GM21529 (cell line): ENCODE measurements around the gene HOXC12.

Source experiments
- ATAC-seq: cut with Tn5 transposase; IDR thresholded peaks from one replicate; pipeline ENCODE4 v1.9.1; 2021; ENCODE audit not compliant: unreplicated experiment

The HOXC12 gene

DNA sequence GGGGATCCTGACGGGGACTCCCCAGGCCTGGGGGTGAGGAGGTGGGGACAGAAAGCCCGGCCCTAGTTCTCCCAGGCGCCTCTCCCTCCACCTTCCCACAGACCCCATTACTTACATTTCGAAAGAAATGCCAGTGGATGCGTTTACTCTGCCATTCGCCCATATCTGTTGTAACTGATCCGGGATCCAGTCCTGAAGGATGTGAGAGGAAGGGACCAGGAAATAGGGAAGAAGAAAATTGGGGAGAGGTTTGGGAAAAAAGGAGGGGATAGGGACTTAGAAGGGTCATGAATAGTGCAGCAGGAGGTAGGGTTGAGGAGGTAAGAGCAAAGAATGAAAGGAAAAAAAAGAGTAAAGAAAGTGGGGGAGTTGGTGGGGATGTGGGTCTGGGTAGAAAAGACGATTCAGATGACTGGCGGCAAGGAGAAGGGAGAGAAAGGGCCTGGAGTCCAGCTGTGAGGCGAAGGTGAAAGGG, 1.1 kb downstream of the HOXC12 start:
- ATAC-seq: no peak

DNA sequence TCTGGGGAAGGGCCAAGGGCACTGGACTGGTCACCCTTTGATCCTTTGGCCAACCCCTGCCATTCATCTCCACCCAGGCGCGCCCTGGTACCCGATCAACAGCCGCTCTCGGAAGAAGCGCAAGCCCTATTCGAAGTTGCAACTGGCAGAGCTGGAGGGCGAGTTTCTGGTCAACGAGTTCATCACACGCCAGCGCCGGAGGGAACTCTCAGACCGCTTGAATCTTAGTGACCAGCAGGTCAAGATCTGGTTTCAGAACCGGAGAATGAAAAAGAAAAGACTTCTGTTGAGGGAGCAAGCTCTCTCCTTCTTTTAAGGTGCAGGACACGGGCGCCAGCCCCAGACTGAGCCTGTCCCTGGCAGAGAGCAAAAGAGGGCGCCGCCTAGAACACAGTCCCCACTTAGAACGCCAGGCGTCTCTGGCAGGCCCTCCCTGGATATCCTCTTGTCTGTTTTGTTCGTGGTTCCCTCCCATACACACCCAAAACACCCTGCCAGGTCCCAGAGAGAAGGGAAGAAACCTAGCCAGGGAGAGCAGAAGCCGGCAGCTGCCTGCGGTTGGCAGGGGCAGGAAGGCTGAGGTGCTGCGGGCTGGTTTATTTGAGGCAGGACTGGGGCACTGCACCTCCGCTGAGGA, 1.7 kb downstream of the HOXC12 start:
- ATAC-seq: no peak

DNA sequence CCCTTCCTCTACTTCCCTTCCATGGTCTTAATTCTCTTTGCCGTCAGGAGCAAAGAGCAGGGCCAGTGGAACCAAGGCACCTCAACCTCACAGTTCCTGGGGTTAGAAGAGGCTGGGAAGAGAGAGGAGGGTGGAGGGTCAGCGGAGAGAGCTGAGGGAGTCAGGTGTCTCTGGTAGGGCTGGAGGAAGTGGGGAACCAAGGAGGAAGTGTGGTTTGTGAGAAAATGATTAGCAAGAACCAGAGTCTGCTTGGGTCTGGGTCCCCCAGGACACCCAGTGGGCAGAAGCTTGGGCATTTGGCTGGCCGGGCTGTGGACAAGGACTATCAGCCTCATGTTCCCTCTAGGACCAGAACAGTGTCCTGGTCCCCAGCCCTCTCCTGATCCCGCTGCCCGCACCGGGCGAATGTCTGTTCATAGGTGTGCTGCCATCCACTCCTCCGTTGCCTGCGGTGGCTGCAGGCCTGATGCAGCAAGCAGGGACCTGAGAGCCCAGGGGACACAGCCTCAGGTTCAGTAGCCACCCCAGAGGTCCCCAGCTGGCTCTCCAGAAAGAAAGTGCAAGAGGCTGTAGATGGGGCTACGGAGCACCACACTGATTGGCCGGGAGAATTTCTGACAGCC, 2.3 kb downstream of the HOXC12 start:
- no peak for ATAC-seq

DNA sequence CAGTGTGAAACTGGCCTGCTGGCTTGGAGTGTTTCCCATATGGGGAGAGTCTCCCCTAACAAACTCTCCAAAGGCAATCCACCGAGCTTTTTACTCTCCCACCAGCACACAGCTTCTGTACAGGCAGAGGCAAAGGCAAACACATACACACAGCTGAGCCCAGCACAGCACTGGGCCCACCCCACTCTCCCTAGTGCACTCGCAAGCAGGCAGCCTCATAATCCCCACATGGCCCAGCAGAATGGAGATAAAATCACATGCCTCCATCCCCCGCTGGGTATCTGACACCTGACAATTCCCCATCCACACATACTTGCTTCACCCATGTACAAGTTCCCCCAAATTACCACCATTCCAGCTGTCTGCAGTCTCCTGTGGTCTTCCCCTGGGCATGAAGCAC, 3.4 kb downstream of the HOXC12 start:
- no peak for ATAC-seq

DNA sequence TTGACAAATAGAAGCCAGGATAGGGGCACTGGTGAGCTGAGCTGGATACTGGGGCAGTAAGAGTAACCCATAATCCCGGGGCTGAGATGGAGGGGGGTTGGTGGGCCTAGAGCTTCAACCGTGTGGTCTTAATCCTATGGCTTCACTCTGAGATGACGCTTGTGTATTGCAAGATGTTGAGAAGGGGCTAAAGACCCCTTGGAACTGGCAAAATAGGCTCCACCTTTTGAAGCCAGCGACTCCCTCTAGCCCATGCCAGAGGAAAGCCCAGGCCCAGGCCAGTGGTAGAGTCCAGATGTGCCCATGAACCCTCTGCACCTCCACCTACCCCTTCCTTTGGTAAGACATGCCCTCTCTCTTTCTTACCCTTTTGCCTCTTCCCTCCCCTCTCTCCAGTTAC, 4.6 kb downstream of the HOXC12 start:
- ATAC-seq: no peak

DNA sequence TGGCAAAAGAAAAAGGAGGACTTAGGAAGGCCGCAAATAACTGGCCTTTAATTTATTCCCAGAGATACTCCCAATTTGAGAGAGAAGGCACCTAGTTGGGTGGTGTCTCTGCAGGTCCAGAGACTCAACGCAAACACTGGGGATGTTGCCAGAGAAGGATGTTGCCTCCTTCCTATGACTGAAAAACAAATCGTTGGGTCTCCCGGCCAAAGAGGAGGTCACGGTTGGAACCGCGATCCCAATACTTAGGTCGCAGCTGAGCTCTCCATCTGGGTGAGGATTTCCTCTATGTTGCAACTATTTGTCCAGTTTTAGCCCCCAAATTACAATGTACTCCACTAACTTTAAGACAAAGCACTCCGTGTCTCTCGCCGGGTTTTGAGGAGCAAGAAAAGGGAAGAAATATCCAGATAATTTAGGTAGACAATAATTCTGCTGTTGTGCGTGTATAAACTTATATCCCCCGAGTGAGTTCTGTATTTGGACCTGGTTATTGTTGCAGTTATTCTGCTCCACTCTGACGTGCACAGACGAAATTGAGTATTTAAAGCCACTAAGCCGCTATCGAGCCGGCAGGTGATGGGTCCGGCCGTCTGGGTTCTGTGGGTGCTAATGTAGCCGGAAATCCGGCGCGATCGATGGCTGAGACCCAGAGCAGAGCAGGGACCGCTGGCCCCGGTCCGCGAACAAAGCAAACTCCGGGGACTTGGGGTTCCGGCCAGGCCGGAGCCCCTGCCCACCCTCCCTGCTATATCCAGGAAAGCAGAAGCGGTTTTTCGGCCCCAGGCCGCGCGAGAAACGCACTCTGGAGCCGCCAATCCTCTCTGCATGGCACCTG, 5.7 kb downstream of the HOXC12 start:
- ATAC-seq: no peak

DNA sequence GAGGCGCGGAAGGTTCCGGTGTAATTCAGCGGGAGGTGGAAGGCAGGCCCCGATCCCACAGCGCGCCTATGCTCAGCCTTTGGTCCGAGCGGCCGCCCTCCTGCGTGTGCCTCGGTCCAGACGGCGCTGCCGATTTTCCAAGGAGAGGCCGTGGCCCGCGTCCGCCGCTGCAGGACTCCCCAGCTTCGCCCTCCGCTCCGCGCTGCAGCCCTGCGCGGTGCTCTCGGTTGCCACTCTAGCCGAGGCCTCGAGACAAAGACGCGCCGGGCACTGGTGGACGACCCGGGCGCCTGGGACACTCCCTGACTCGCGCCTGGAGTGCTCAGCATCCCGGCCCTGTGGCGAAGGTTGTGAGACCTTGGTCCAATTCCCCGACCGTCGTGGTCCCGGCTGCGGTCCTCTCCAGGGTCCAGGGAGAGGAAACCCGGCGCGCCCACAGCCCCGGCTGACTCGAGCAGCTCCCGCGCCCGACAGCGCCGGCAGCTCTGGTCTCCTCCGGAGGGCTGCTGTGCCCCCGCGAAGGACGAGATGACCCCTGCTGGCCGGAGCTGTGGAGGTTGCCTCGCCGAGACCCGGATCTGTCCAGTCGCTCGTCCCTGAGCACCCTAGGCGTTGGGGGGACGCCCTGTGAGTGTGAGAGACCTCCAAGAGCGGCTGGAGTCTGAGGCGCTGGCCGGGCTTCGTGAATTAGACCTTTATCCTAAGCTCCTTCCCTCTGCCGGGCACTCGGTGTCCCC, 6.5 kb downstream of the HOXC12 start:
- no peak for ATAC-seq

DNA sequence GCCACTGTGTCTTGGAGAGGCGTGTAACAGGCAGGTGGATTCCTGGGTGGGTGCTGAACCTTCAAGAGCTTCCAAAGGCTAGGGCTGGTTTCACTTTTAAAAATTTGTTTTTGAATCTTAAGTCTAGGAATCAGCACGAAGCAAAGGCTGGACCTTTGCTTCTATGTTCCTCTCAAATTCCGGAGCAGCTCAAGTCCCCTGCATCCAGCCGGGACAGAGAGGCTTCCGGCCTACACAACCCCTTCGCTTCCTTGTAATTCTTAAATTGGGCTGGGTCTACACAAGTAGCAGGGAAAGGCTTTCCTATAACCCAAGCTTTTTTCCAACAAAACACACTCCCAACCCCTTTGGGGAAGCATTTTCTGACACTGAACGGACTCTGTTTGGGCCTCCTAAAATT, 8.3 kb downstream of the HOXC12 start:
- ATAC-seq: no peak

DNA sequence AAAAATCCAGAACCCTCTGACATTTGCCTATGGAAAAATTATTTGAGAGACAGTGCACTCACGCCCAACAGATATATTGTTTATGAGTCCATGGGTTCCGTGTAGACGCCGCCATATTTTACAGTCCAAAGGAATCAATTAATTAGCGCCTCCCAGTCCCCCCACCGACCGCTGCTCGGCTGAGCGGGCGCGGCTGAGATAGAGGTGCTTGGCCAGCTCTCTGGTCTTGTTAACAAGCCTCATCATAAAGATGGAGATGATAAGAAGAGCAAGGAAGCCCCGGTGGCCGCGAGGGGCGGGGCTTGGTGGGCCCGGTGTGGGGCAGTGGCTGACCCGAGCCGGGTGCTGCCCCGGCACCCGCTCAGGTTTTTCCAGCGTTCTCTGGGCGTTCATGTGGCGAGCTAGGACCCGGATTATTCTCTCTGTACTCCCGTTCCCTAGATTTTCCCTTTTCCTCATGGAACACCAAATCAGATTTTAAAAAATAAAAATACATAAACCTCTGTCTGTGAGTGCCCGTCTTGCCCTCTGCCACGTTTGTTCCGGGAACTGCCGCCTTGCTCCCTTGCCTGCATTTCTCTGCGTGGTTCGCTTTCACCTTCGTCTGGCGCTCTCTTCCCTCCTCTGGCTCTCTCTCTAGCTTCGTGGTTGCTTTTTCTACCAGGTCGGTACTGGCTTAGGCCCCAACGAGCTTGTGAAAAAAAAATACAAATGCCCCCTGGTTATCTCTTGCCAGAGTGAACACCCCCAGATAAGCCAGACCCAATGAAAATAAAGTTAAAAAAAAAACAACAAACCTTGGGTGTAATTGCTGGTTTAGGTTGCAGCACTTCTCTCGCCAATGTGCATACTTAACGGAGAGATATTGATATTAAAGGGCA, 9.0 kb downstream of the HOXC12 start:
- no peak for ATAC-seq

DNA sequence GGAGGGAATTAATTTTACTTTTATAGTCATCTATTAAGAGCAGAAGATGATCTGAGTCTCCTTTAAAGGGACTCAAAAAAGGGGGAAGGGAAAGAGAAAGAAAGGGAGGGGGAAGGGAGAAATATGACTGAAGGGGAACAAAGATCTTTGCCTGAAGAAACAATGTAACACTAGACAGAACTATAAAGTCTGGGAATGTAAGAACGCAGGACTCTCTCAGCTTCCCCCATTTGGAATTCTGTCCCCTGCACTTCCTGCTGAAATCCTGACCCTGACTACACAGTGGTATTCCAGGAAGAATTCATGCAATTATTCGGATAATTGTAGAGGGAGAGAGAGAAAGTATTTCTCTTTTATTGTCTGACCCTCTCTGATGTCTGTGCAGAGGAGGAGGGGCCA, 9.6 kb downstream of the HOXC12 start:
- no peak for ATAC-seq

DNA sequence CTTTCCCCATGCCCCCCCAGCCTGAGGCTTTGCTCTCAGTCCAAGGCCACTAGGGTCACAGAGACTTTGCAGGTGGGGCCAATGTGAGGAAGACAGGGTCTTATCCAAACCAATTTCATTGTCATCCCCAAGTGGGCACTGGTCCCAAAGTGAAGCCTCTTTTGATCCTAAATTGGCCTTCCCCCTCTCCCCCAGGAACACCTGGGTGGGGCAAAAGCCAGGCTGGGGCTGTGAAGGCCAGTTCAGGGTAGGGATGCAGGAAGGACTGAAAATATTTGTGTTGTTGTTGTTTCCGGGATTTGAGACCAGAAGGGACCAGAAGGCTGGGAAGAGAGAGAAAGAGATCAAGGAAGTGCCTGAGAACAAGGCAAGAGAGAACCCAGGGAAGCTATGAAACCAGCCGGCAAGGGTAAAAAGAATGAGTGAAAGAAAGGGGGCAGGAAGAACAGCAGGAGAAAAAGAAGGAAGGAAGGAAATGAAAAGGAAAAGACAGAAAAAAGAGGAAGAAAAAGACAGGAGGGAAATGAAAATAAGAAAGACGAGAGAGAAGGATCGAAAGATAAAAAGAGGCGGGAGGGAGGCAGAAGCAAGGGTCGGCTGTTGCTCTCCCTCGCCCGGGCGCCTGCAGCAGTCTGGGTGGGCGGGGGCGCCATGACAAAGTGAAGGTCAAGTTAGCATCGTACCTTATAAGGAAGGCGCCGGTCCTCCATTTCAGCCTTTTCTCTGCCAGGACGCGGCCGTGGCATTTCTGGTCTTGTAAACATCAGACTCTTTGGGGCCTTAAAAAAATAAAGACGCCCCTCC, 10.8 kb downstream of the HOXC12 start:
- no peak for ATAC-seq

DNA sequence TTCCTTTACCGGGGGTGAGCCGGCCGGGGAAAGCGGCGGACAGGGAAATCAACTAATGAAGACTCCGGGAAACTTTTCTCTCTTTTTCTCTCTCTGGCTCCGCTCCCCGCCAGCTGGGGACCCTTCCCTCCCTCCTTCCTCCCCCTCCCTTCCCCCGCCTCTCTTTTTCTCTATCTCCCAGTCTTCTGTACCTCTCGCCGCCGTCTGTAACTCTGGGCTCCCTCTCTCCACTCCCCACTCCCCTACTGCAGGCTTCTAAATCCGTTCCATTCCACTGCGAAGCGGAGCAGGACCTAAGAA, 11.3 kb downstream of the HOXC12 start:
- no peak for ATAC-seq

DNA sequence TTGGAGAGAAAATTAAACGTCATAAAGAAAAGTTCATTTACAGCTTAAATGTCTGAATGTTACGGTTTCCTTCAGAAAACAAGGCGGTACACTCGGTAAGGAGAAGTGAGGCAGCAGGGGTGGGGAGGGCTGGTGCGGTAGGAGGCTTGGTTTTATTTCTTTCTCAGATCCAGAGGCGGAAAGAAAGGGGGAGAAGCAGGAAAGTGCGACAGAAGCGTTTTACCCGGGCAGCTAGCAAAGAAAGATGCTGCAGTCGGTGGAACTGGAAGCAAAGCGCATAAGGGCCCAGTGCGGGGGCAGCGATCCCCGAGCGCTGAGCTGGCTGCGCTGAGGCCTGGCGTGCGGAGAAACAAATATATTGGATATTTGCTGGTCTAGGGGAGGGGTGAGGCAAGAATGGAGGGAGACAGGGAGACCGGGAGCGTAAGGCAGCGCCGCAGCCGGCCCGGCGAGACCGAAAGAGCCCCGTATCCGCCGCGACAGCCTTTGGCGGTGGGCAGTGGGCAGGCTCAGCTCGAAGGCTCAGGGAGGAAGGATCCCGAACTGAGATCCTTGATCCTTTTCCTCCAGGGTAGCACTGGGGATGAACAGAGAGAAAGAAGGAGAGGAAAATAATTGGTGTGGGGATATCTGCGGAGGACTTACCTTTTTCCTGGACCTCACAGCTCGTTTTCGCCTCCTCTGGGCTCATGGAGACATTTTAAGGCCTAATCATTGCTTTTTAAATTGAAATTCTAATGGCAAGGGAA, 11.9 kb downstream of the HOXC12 start:
- no peak for ATAC-seq

DNA sequence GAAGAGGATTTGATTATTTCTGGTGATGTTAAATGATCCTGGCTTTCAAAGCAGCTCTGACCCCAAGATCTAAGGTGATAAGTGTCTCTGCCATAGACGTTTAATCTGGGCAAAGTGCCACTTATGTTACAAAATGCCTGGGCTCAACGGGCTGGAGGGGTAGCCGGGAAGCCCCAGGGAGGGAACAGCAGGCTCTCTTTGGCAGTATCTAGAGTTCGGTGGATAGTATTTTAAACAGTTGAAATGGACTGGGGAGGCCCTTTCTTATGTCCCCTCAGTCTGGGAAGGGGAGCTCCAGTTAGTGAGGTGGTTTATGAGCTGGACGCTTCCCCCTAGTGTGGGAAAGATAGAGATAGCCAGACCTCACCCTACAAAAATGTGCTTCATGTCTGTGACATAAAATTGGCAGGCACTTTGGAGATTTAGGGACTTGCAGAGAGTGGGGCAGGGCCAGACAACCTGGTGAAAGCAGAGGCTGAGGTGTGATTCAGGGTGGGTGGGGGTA, 12.8 kb downstream of the HOXC12 start:
- ATAC-seq: no peak

DNA sequence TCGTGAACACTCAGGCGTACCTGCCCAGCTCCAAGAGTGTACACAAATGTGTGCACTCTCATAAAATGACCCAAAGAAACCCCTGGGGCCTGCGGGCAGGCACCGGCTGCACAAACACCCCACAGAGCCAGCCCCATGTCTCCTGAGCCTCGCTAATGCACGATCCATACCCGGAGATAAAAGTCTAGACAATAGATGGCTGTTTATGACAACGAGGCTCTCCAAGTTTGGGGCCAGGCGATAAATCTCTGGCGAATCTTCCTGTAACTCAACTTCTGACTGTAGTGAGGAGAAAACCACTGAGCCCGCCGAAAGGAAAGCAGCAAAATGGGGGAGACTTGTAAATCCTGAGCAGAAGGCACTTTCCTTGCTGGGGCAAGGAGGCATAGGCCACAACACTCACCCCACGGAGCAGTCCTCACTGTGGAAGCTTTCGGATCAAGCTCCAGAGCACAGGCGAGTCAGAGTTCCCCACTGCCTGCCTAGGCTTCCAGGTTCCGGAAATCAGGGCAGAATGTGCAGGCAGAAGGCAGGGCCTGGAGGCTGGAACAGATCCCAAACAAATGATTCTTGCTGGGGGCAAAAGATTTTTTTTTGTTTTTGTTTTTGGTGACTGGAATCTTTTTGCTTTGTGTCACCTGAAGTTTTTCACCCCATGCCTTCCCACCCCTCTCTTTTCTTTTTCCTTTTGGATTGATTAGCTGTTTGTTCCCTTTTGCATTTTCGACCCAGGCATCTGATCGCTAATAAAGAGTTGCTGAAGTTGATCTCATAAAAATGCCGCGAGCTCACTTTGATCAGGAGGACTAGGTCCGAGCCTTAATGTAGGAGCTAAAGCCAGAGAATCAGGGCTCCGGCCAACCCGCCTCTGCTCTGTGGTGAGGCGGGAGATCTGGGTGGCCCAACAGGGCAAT, 13.8 kb downstream of the HOXC12 start:
- ATAC-seq: no peak

DNA sequence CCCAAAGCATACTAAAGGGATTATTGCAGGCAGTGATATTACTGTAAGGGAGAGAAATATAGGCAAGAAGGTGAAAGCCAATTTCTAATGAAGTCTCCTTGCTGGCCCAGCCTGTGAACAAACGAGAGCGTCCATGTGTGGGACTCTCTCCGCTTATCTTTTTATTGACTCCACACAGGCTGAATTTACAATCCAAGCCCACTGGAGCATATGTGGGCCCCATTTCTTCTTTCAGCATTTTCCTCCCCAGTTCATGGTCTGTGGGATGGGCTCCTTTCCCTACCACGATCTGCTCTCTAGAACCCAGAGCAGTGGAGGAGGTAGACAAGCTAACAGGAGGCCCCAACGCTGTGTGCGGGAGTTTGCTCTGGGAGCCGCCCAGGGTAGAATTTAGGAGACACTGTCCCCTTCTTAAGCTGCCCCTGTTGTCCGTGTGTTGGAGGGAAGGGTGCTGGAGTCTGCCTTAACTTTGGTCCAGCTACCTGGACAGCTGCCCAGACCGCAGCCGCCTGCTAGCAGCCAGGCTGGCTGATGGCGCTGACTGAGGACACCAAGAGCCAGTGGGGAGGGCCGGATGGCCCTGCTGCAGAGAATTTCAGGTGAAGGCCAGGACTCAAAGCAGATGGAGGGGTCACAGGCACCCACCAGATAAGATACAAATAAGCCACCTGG, 15.0 kb downstream of the HOXC12 start:
- ATAC-seq: no peak

DNA sequence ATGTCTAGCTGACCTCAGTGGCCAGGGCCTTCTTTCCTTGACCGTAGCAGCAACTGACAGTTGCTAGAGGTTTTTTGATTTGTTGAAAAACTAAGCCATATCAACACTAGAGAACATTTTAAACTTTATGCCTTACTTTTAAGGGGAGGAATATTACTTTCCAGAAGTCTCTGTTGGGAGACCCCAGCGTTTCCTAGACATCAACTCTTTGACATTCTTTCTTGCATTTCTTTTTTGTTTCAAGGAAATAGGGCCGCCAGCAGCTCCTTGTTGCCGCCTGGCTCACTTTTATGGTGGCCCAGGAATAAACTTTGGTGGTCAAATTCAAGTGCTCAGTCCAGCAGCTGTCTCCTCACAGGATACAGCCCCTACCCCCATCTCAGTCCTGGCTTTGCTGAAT, 15.7 kb downstream of the HOXC12 start:
- ATAC-seq: no peak
